Measurements from ENCODE around the gene MANBA. TPM values are rescaled to one million over a fixed set of nuclear protein-coding genes. Genes with fewer than 3 reads are reported as not detected.

MANBA gene
- total RNA-seq, 1 donor from 2014 or later = 38.3 TPM

GRCh38 chr4:102791318-102791835 is 30.6 kb upstream of the MANBA start:
- Histone ChIP-seq H2AFZ (ENCODE audit: low read depth, low read length) (no peak overlapping the region), H3K79me2 (ENCODE audit: insufficient read depth, low read length) (peaks cover 17% of the 10 kb centered on the region), H3K27ac (ENCODE audit: low read depth, low read length) (no peak overlapping the region), H4K20me1 (ENCODE audit: insufficient read depth, low read length) (peaks cover 43% of the 10 kb centered on the region), H3K4me1 (ENCODE audit: insufficient read depth, low read length) (peaks cover 4% of the 10 kb centered on the region), H3K27me3 (ENCODE audit: insufficient read depth, low read length) (no peaks in the 10 kb centered on the region), H3K36me3 (ENCODE audit: insufficient read depth, low read length) (peaks cover 41% of the 10 kb centered on the region), H3K4me2 (ENCODE audit: low read length) (no peak overlapping the region), H3K9me3 (ENCODE audit: insufficient read depth, low read depth, low read length) (no peaks in the 10 kb centered on the region), H3K9ac (ENCODE audit: low read length) (no peak overlapping the region), H3K4me3 (ENCODE audit: insufficient read depth, low read depth, low read length) (no peak overlapping the region)
- DNase-seq (ENCODE audit: low read depth) (no peak), FAIRE-seq (no peak)
- peaks cover 4% of the 10 kb centered on the region for H3K9me3 Mint-ChIP-seq (ENCODE audit: unreplicated experiment)
- peak overlapping the region; percentile 47 for H3K27ac Mint-ChIP-seq (ENCODE audit: unreplicated experiment)
- no peak overlapping the region for H3K4me3 Mint-ChIP-seq (ENCODE audit: unreplicated experiment)
- TF ChIP-seq CTCF (IDR thresholded peaks at IDR 0.05; ENCODE audit: insufficient read depth, low read depth, low read length) = no peak
- TF ChIP-seq EZH2 (IDR thresholded peaks at IDR 0.05; ENCODE audit: insufficient read depth, low read length) = no peak
- peaks cover 8% of the 10 kb centered on the region for H3K36me3 Mint-ChIP-seq (ENCODE audit: low read depth, unreplicated experiment)
- H3K4me1 Mint-ChIP-seq (ENCODE audit: low read depth, unreplicated experiment) = peaks cover 14% of the 10 kb centered on the region
- no peaks in the 10 kb centered on the region for H3K27me3 Mint-ChIP-seq (ENCODE audit: low read depth, unreplicated experiment)

GRCh38 chr4:102789317-102789717 is 28.5 kb upstream of the MANBA start:
- FAIRE-seq = peak; percentile 34
- Mint-ChIP-seq H3K27me3 (ENCODE audit: low read depth, unreplicated experiment) (no peaks in the 10 kb centered on the region), H3K9me3 (ENCODE audit: unreplicated experiment) (peaks cover 4% of the 10 kb centered on the region), H3K36me3 (ENCODE audit: low read depth, unreplicated experiment) (peaks cover 8% of the 10 kb centered on the region), H3K27ac (ENCODE audit: unreplicated experiment) (peak overlapping the region; percentile 27), H3K4me3 (ENCODE audit: unreplicated experiment) (no peak overlapping the region), H3K4me1 (ENCODE audit: low read depth, unreplicated experiment) (peaks cover 14% of the 10 kb centered on the region)
- Histone ChIP-seq H3K27ac (ENCODE audit: low read depth, low read length) (no peak overlapping the region), H3K9me3 (ENCODE audit: insufficient read depth, low read depth, low read length) (no peaks in the 10 kb centered on the region), H4K20me1 (ENCODE audit: insufficient read depth, low read length) (peaks cover 24% of the 10 kb centered on the region), H3K4me1 (ENCODE audit: insufficient read depth, low read length) (peaks cover 4% of the 10 kb centered on the region), H3K79me2 (ENCODE audit: insufficient read depth, low read length) (no peaks in the 10 kb centered on the region), H3K9ac (ENCODE audit: low read length) (no peak overlapping the region), H2AFZ (ENCODE audit: low read depth, low read length) (no peak overlapping the region), H3K4me3 (ENCODE audit: insufficient read depth, low read depth, low read length) (no peak overlapping the region), H3K36me3 (ENCODE audit: insufficient read depth, low read length) (peaks cover 21% of the 10 kb centered on the region), H3K27me3 (ENCODE audit: insufficient read depth, low read length) (no peaks in the 10 kb centered on the region), H3K4me2 (ENCODE audit: low read length) (no peak overlapping the region)
- TF ChIP-seq EZH2 (IDR thresholded peaks at IDR 0.05; ENCODE audit: insufficient read depth, low read length) (no peak), CTCF (IDR thresholded peaks at IDR 0.05; ENCODE audit: insufficient read depth, low read depth, low read length) (no peak)
- peak; percentile 63 for DNase-seq (ENCODE audit: low read depth)

GRCh38 chr4:102787944-102788343 is 27.2 kb upstream of the MANBA start:
- FAIRE-seq = no peak
- no peaks in the 10 kb centered on the region for H3K79me2 ChIP-seq (ENCODE audit: insufficient read depth, low read length)
- H3K4me3 ChIP-seq (ENCODE audit: insufficient read depth, low read depth, low read length) = no peak overlapping the region
- DNase-seq (ENCODE audit: low read depth) = no peak
- H3K9me3 Mint-ChIP-seq (ENCODE audit: unreplicated experiment) = peaks cover 4% of the 10 kb centered on the region
- H4K20me1 ChIP-seq (ENCODE audit: insufficient read depth, low read length) = peaks cover 13% of the 10 kb centered on the region
- H3K27me3 ChIP-seq (ENCODE audit: insufficient read depth, low read length) = no peaks in the 10 kb centered on the region
- H3K27ac Mint-ChIP-seq (ENCODE audit: unreplicated experiment) = no peak overlapping the region
- H3K4me1 Mint-ChIP-seq (ENCODE audit: low read depth, unreplicated experiment) = peaks cover 14% of the 10 kb centered on the region
- no peaks in the 10 kb centered on the region for H3K9me3 ChIP-seq (ENCODE audit: insufficient read depth, low read depth, low read length)
- H3K9ac ChIP-seq (ENCODE audit: low read length) = no peak overlapping the region
- no peak overlapping the region for H2AFZ ChIP-seq (ENCODE audit: low read depth, low read length)
- H3K27me3 Mint-ChIP-seq (ENCODE audit: low read depth, unreplicated experiment) = no peaks in the 10 kb centered on the region
- H3K27ac ChIP-seq (ENCODE audit: low read depth, low read length) = no peak overlapping the region
- peaks cover 15% of the 10 kb centered on the region for H3K36me3 ChIP-seq (ENCODE audit: insufficient read depth, low read length)
- no peak overlapping the region for H3K4me3 Mint-ChIP-seq (ENCODE audit: unreplicated experiment)
- peaks cover 8% of the 10 kb centered on the region for H3K36me3 Mint-ChIP-seq (ENCODE audit: low read depth, unreplicated experiment)
- peaks cover 4% of the 10 kb centered on the region for H3K4me1 ChIP-seq (ENCODE audit: insufficient read depth, low read length)
- no peak for TF ChIP-seq CTCF (IDR thresholded peaks at IDR 0.05; ENCODE audit: insufficient read depth, low read depth, low read length)
- TF ChIP-seq EZH2 (IDR thresholded peaks at IDR 0.05; ENCODE audit: insufficient read depth, low read length) = no peak
- H3K4me2 ChIP-seq (ENCODE audit: low read length) = no peak overlapping the region

All from astrocyte (in vitro differentiated cells and primary cell).